CD14-positive monocyte (primary cell): ENCODE measurements around the gene PSMD3. TPM values are rescaled to one million over a fixed set of nuclear protein-coding genes. Genes with fewer than 3 reads are reported as not detected.

Experiments used
- DNase-seq, 3 donors: peaks; one replicate each; pipeline ENCODE4 v3.0.0-alpha.2; 2011 to 2022
- H2AFZ ChIP-seq: 2 replicates; pipeline ENCODE4 v1.6.0; 2012; ENCODE audit warnings: mild to moderate bottlenecking, low read depth, low read length, inconsistent platforms; ENCODE audit not compliant: insufficient read depth, poor library complexity, severe bottlenecking
- H3K27ac ChIP-seq, 2 donors: 1 replicate in 1 of 2; 2 replicates in 1 of 2; pipeline ENCODE4 v1.5.1; 2012 to 2013; ENCODE audit warnings: low read length in 2 of 2, control low read depth in 1 of 2, inconsistent platforms in 1 of 2, low read depth in 1 of 2, mild to moderate bottlenecking in 1 of 2
- H3K27me3 ChIP-seq, 2 donors: one replicate each; pipeline versions ENCODE4 v1.6.0 to v1.6.1; 2011 to 2013; ENCODE audit warnings: low read length in 2 of 2; ENCODE audit not compliant: control insufficient read depth in 2 of 2, insufficient read depth in 2 of 2
- H3K36me3 ChIP-seq, 2 donors: replicated peaks in 1 of 2; 1 replicate in 1 of 2; 2 replicates in 1 of 2; pipeline versions ENCODE4 v1.5.1 to v1.6.1; 2012 to 2013; ENCODE audit warnings: low read length in 2 of 2, control low read depth in 1 of 2, inconsistent platforms in 1 of 2, mild to moderate bottlenecking in 1 of 2; ENCODE audit not compliant: insufficient read depth in 2 of 2, control insufficient read depth in 1 of 2
- H3K4me1 ChIP-seq, 2 donors: 1 replicate in 1 of 2; 2 replicates in 1 of 2; pipeline versions ENCODE4 v1.5.1 to v1.6.1; 2012 to 2013; ENCODE audit warnings: low read length in 2 of 2, control low read depth in 1 of 2, inconsistent platforms in 1 of 2, mild to moderate bottlenecking in 1 of 2, moderate library complexity in 1 of 2; ENCODE audit not compliant: insufficient read depth in 2 of 2, control insufficient read depth in 1 of 2
- H3K4me2 ChIP-seq: replicated peaks from 2 replicates; pipeline ENCODE3; 2012; ENCODE audit warnings: low read length, moderate library complexity, mild to moderate bottlenecking; ENCODE audit not compliant: poor library complexity, severe bottlenecking; ENCODE audit errors: extremely low read depth
- H3K4me3 ChIP-seq, 3 experiments: fragments of 200-600 bp in 1 of 3; sonication (generic) in 1 of 3; replicated peaks in 1 of 3; 1 replicate in 2 of 3; 2 replicates in 1 of 3; pipeline ENCODE4 v1.5.1; 2011 to 2013; ENCODE audit warnings: low read length in 3 of 3, mild to moderate bottlenecking in 3 of 3, control low read depth in 2 of 3, low read depth in 2 of 3, inconsistent platforms in 1 of 3, moderate library complexity in 1 of 3
- H3K79me2 ChIP-seq: 2 replicates; pipeline ENCODE4 v1.6.0; 2012; ENCODE audit warnings: mild to moderate bottlenecking, control low read depth, inconsistent platforms, low read length, moderate library complexity; ENCODE audit not compliant: insufficient read depth
- H3K9ac ChIP-seq: 2 replicates; pipeline ENCODE4 v1.6.0; 2017; ENCODE audit warnings: low read length, mild to moderate bottlenecking; ENCODE audit not compliant: insufficient read depth, poor library complexity, severe bottlenecking
- H3K9me3 ChIP-seq, 2 donors: replicated peaks in 1 of 2; 1 replicate in 1 of 2; 2 replicates in 1 of 2; pipeline versions ENCODE4 v1.5.1 to v1.6.1; 2012 to 2013; ENCODE audit warnings: low read length in 2 of 2, control low read depth in 1 of 2; ENCODE audit not compliant: control insufficient read depth in 1 of 2, insufficient read depth in 1 of 2
- H4K20me1 ChIP-seq: 2 replicates; pipeline ENCODE4 v1.6.0; 2012; ENCODE audit warnings: mild to moderate bottlenecking, low read length, control low read depth, moderate library complexity; ENCODE audit not compliant: insufficient read depth
- H3K27ac Mint-ChIP-seq, 7 donors: one replicate each; pipeline ENCODE4 v1.8.0; 2020; ENCODE audit warnings: mild to moderate bottlenecking in 7 of 7, mixed read lengths in 7 of 7, moderate library complexity in 6 of 7, inconsistent platforms in 2 of 7
- H3K27me3 Mint-ChIP-seq, 3 donors: one replicate each; pipeline ENCODE4 v1.8.0; 2021 to 2022; ENCODE audit warnings: low read depth in 3 of 3, mild to moderate bottlenecking in 3 of 3, mixed read lengths in 3 of 3, moderate library complexity in 3 of 3, inconsistent platforms in 1 of 3
- H3K36me3 Mint-ChIP-seq, 2 donors: one replicate each; pipeline ENCODE4 v1.8.0; 2020; ENCODE audit warnings: mixed read lengths in 2 of 2, inconsistent platforms in 1 of 2, mild to moderate bottlenecking in 1 of 2
- H3K4me1 Mint-ChIP-seq: one replicate; pipeline ENCODE4 v1.8.0; 2020; ENCODE audit warnings: mild to moderate bottlenecking, mixed read lengths
- H3K4me3 Mint-ChIP-seq, 2 donors: one replicate each; pipeline ENCODE4 v1.8.0; 2020; ENCODE audit warnings: mild to moderate bottlenecking in 2 of 2, mixed read lengths in 2 of 2, moderate library complexity in 1 of 2
- H3K9me3 Mint-ChIP-seq, 7 donors: one replicate each; pipeline ENCODE4 v1.8.0; 2020 to 2022; ENCODE audit warnings: mixed read lengths in 7 of 7, mild to moderate bottlenecking in 6 of 7, moderate library complexity in 6 of 7, inconsistent platforms in 2 of 7
- WGBS: methylation state at CpG from one replicate; pipeline ENCODE4 v1.1.5; 2013; ENCODE audit warnings: missing lambda C conversion rate; ENCODE audit not compliant: insufficient coverage; 5-methylcytosine and 5-hydroxymethylcytosine counted together
- intact Hi-C, 2 donors: fragments of 100-400 bp; cut with micrococcal nuclease; formaldehyde crosslinking; loops; one replicate each; pipeline versions ENCODE4 v1.15.0 to v1.15.1; 2023
- polyA plus RNA-seq, 3 donors: library from polyadenylated mRNA; depleted of rRNA in 1 of 3; unstranded in 2 of 3; stranded (reverse) in 1 of 3; fragments of 300-500 nt in 2 of 3; fragments of >200 nt in 1 of 3; fragmentation: Illumina TruSeq in 2 of 3; gene quantifications; 1 replicate in 2 of 3; 2 replicates in 1 of 3; pipeline ENCODE4 v1.2.3, GENCODE V29; 2012 to 2021
- TF ChIP-seq, protein P1 (sequence below): fragments of 200-600 bp; IDR thresholded peaks from one replicate; pipeline ENCODE4 v1.8.0; 2022; ENCODE audit warnings: antibody characterized with exemption, mild to moderate bottlenecking

PSMD3 gene
- polyA plus RNA-seq, 3 donors = 48.4 to 63.2 (median 48.8) TPM

DNA sequence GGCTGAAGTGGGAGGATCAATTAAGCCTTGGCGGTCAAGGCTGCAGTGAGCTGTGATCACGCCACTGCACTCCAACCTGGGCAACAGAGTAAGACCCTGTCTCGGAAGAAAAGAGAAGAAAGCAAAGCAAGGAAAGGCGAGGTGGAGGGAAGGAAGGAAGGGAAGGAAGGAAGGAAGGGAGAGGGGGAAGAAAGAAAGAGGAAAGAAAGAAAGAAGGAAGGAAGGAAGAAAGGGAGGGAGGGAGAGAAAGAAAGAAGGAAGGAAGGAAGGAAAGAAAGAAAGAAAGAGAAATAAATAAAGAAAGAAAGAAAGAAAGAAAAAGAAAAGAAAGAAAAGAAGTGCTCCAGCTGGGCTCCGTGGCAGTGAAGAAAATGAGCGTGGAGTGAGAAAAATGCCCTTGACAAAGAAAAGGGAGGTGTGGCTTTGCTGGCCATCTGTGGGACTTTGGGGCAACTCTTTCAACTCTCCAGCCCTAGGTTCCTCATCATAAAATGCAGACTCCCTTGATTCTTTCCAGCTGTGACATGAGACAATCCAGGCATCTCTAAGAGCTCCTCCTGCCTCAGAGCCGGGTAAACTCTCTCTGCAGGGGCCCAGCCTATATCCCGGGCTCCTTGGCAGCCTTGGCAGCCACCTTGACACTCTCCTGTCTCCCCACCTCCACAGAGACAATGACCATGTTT lies 15.4 kb upstream of the PSMD3 start:
- H3K4me3 Mint-ChIP-seq = no peak overlapping the region
- intact Hi-C loops = no loop called here
- H3K4me1 ChIP-seq = peaks cover 35 to 39% of the 10 kb centered on the region in 2 donors
- H3K9me3 Mint-ChIP-seq = peaks cover 0 to 3% (median 0%) of the 10 kb centered on the region in 7 donors
- H3K79me2 ChIP-seq = no peaks in the 10 kb centered on the region
- H3K9me3 ChIP-seq = no peaks in the 10 kb centered on the region
- H3K27me3 ChIP-seq = no peaks in the 10 kb centered on the region
- 82% methylated on average over 5 of the region's 8 CpGs for WGBS
- TF ChIP-seq, protein P1, sequence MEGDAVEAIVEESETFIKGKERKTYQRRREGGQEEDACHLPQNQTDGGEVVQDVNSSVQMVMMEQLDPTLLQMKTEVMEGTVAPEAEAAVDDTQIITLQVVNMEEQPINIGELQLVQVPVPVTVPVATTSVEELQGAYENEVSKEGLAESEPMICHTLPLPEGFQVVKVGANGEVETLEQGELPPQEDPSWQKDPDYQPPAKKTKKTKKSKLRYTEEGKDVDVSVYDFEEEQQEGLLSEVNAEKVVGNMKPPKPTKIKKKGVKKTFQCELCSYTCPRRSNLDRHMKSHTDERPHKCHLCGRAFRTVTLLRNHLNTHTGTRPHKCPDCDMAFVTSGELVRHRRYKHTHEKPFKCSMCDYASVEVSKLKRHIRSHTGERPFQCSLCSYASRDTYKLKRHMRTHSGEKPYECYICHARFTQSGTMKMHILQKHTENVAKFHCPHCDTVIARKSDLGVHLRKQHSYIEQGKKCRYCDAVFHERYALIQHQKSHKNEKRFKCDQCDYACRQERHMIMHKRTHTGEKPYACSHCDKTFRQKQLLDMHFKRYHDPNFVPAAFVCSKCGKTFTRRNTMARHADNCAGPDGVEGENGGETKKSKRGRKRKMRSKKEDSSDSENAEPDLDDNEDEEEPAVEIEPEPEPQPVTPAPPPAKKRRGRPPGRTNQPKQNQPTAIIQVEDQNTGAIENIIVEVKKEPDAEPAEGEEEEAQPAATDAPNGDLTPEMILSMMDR = no peak
- peaks cover 43% of the 10 kb centered on the region for H3K4me1 Mint-ChIP-seq
- no peak overlapping the region for H3K4me3 ChIP-seq
- H3K9ac ChIP-seq = no peak overlapping the region
- DNase-seq = no peak
- no peak overlapping the region for H3K4me2 ChIP-seq
- no peaks in the 10 kb centered on the region for H3K36me3 ChIP-seq
- peaks cover 0 to 4% (median 2%) of the 10 kb centered on the region in 3 donors for H3K27me3 Mint-ChIP-seq
- H2AFZ ChIP-seq = no peak overlapping the region
- no peak overlapping the region for H3K27ac ChIP-seq
- H3K27ac Mint-ChIP-seq = peak overlapping the region in 3 of 7 donors; percentile 32 to 86 (median 58)
- H4K20me1 ChIP-seq = no peaks in the 10 kb centered on the region
- no peaks in the 10 kb centered on the region for H3K36me3 Mint-ChIP-seq

DNA sequence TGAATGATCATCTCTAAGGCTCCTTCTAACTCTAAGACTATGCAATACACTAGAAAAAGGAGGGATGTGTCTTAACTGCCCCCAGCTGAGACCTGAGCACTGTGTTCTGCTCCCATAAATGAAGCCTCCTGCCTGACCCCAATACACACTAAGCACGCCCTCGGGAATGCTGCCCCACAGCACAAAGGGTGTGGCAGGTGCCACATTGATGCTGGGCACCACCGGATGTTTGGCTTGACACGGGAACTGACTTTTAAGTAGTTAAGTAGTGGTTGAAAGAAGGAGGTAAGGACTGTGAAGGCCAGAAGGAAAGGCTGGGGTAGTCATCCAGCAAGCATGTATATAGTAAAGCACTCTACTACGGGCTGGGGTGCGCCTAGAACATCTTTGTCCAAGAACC lies 13.8 kb upstream of the PSMD3 start:
- H3K9me3 ChIP-seq = no peaks in the 10 kb centered on the region
- H3K27ac ChIP-seq = peak overlapping the region; percentile 60 to 87
- intact Hi-C loops = no loop called here
- no peaks in the 10 kb centered on the region for H4K20me1 ChIP-seq
- no peak for DNase-seq
- TF ChIP-seq, protein P1 = no peak
- H3K4me3 ChIP-seq = peak overlapping the region in 1 of 3 experiments; percentile 6
- WGBS = 92% methylated on average over 3 of the region's 6 CpGs
- no peaks in the 10 kb centered on the region for H3K27me3 ChIP-seq
- Mint-ChIP-seq H3K9me3 (peaks cover 0 to 3% (median 0%) of the 10 kb centered on the region in 7 donors), H3K36me3 (no peaks in the 10 kb centered on the region), H3K27ac (peak overlapping the region; percentile 78 to 96 (median 89)), H3K4me3 (no peak overlapping the region), H3K4me1 (peaks cover 55% of the 10 kb centered on the region), H3K27me3 (peaks cover 0 to 10% (median 4%) of the 10 kb centered on the region in 3 donors)
- no peak overlapping the region for H2AFZ ChIP-seq
- no peaks in the 10 kb centered on the region for H3K79me2 ChIP-seq
- H3K9ac ChIP-seq = no peak overlapping the region
- no peaks in the 10 kb centered on the region for H3K36me3 ChIP-seq
- peak overlapping the region; percentile 24 for H3K4me2 ChIP-seq
- H3K4me1 ChIP-seq = peaks cover 51 to 52% of the 10 kb centered on the region in 2 donors
